Gastroesophageal sphincter (tissue), 4 donors: ENCODE results near the gene HOXC9. TPM values are rescaled to one million over a fixed set of nuclear protein-coding genes. Genes with fewer than 3 reads are reported as not detected.

ENCODE experiments used
- ATAC-seq: fragments of 150-250 bp; one replicate; pipeline ENCODE4 v1.9.1; 2016; ENCODE audit warnings: mild to moderate bottlenecking, moderate library complexity
- H3K27ac ChIP-seq, 4 donors: fragments of 200-600 bp; sonication (generic) in 3 of 4; 1 replicate in 3 of 4; 2 replicates in 1 of 4; pipeline ENCODE4 v1.5.1; 2016 to 2019
- H3K27me3 ChIP-seq: fragments of 200-600 bp; sonication (generic); one replicate; pipeline ENCODE4 v1.5.1; 2019
- H3K36me3 ChIP-seq, 2 donors: fragments of 200-600 bp; sonication (generic); one replicate each; pipeline ENCODE4 v1.5.1; 2019; ENCODE audit warnings: control low read depth in 1 of 2
- H3K4me1 ChIP-seq, 3 donors: fragments of 200-600 bp; sonication (generic); 1 replicate in 2 of 3; 2 replicates in 1 of 3; pipeline ENCODE4 v1.5.1; 2016 to 2019; ENCODE audit warnings: control low read depth in 2 of 3
- H3K4me3 ChIP-seq, 2 donors: fragments of 200-600 bp; sonication (generic); one replicate each; pipeline ENCODE4 v1.5.1; 2019; ENCODE audit warnings: mild to moderate bottlenecking in 1 of 2, moderate library complexity in 1 of 2
- H3K9me3 ChIP-seq, 3 donors: fragments of 200-600 bp; sonication (generic); one replicate each; pipeline ENCODE4 v1.5.1; 2017 to 2019; ENCODE audit warnings: control low read depth in 2 of 3
- CTCF ChIP-seq, 4 experiments: fragments of 200-600 bp in 2 of 4; fragments of 450-650 bp in 2 of 4; sonication (generic) in 1 of 4; IDR thresholded peaks; one replicate each; pipeline ENCODE4 v1.5.1; 2017 to 2019; ENCODE audit warnings: antibody characterized with exemption in 4 of 4, mild to moderate bottlenecking in 2 of 4, moderate library complexity in 2 of 4
- EP300 ChIP-seq: sonication (generic); formaldehyde crosslinking; IDR thresholded peaks from one replicate; pipeline ENCODE4 v1.6.1; 2017; ENCODE audit warnings: antibody characterized with exemption, mild to moderate bottlenecking
- POLR2A ChIP-seq, 2 donors: fragments of 450-650 bp; IDR thresholded peaks; one replicate each; pipeline ENCODE4 v1.6.1; 2017; ENCODE audit warnings: antibody characterized with exemption in 2 of 2, mild to moderate bottlenecking in 2 of 2, moderate library complexity in 1 of 2
- POLR2AphosphoS5 ChIP-seq: sonication (generic); formaldehyde crosslinking; IDR thresholded peaks from one replicate; pipeline ENCODE4 v1.6.1; 2017; ENCODE audit warnings: antibody characterized with exemption
- WGBS, 2 donors: methylation state at CpG; one replicate each; pipeline ENCODE4 v1.1.5; 2018; ENCODE audit warnings: low coverage in 1 of 2; 5-methylcytosine and 5-hydroxymethylcytosine counted together
- total RNA-seq, 4 donors: library from RNA; depleted of rRNA; stranded (reverse); fragments of >200 nt; gene quantifications; one replicate each; pipeline ENCODE4 v1.1.0, GENCODE V29; 2016

Gene HOXC9
- total RNA-seq, 4 donors from 2014 or later: not detected

GRCh38 chr12:54042970-54043853 lies 43.3 kb downstream of the HOXC9 start:
- TF ChIP-seq POLR2AphosphoS5 (no peak), POLR2A (IDR thresholded peaks at IDR 0.05) (no peak), CTCF (IDR thresholded peaks at IDR 0.05) (no peak), EP300 (no peak)
- ATAC-seq: no peak
- 0 to 68% methylated on average over 1 to 3 of the region's 6 CpGs for WGBS, 2 donors
- Histone ChIP-seq H3K27me3 (peaks cover 41% of the 10 kb centered on the region), H3K9me3 (no peaks in the 10 kb centered on the region), H3K4me1 (peaks cover 0 to 11% (median 6%) of the 10 kb centered on the region in 3 donors), H3K4me3 (no peak overlapping the region), H3K36me3 (no peaks in the 10 kb centered on the region), H3K27ac (no peak overlapping the region)

GRCh38 chr12:54044425-54045103 lies 44.6 kb downstream of the HOXC9 start:
- ATAC-seq: no peak
- H3K4me3 ChIP-seq: no peak overlapping the region
- H3K27me3 ChIP-seq: peaks cover 45% of the 10 kb centered on the region
- H3K27ac ChIP-seq: no peak overlapping the region
- H3K4me1 ChIP-seq: peaks cover 0 to 3% (median 0%) of the 10 kb centered on the region in 3 donors
- WGBS, 2 donors: 67 to 87% methylated on average over 4 of the region's 5 CpGs
- no peaks in the 10 kb centered on the region for H3K9me3 ChIP-seq
- H3K36me3 ChIP-seq: no peaks in the 10 kb centered on the region
- TF ChIP-seq EP300 (no peak), CTCF (IDR thresholded peaks at IDR 0.05) (no peak), POLR2A (IDR thresholded peaks at IDR 0.05) (no peak), POLR2AphosphoS5 (no peak)

GRCh38 chr12:54045401-54045800 lies 45.4 kb downstream of the HOXC9 start:
- Histone ChIP-seq H3K9me3 (no peaks in the 10 kb centered on the region), H3K4me3 (no peak overlapping the region), H3K4me1 (peaks cover 0 to 3% (median 0%) of the 10 kb centered on the region in 3 donors), H3K27ac (no peak overlapping the region), H3K27me3 (peaks cover 45% of the 10 kb centered on the region), H3K36me3 (no peaks in the 10 kb centered on the region)
- no peak for ATAC-seq
- no peak for TF ChIP-seq EP300
- TF ChIP-seq POLR2A (IDR thresholded peaks at IDR 0.05): no peak
- TF ChIP-seq CTCF (IDR thresholded peaks at IDR 0.05): no peak
- TF ChIP-seq POLR2AphosphoS5: no peak

GRCh38 chr12:54045868-54046521 lies 46.0 kb downstream of the HOXC9 start:
- H3K9me3 ChIP-seq: no peaks in the 10 kb centered on the region
- WGBS, 2 donors: 73 to 76% methylated on average over 11 to 13 of the region's 16 CpGs
- no peak for TF ChIP-seq POLR2AphosphoS5
- TF ChIP-seq EP300: no peak
- no peak for TF ChIP-seq POLR2A (IDR thresholded peaks at IDR 0.05)
- TF ChIP-seq CTCF (IDR thresholded peaks at IDR 0.05): no peak
- no peak for ATAC-seq
- peaks cover 0 to 3% (median 0%) of the 10 kb centered on the region in 3 donors for H3K4me1 ChIP-seq
- H3K27me3 ChIP-seq: peaks cover 46% of the 10 kb centered on the region
- no peaks in the 10 kb centered on the region for H3K36me3 ChIP-seq
- no peak overlapping the region for H3K27ac ChIP-seq
- H3K4me3 ChIP-seq: no peak overlapping the region
